IMR-90 (cell line): ENCODE results near the gene ZNRF3.

Source experiments
- CEBPB ChIP-seq: IDR thresholded peaks from 2 replicates; pipeline ENCODE4 v1.6.1; 2012; ENCODE audit warnings: low read depth, low read length, improper control_type of control experiment
- CHD1 ChIP-seq: IDR thresholded peaks from 2 replicates; pipeline ENCODE4 v1.6.1; 2012; ENCODE audit warnings: low read depth, low read length, improper control_type of control experiment
- CTCF ChIP-seq: conservative IDR thresholded peaks from 2 replicates; pipeline ENCODE4 v1.5.1; 2012; ENCODE audit warnings: mild to moderate bottlenecking, low read depth, low read length, improper control_type of control experiment
- MAZ ChIP-seq: IDR thresholded peaks from 2 replicates; pipeline ENCODE4 v1.6.1; 2012; ENCODE audit warnings: low read depth, mild to moderate bottlenecking, low read length, improper control_type of control experiment, moderate library complexity, borderline replicate concordance
- POLR2A ChIP-seq: IDR thresholded peaks from 2 replicates; pipeline ENCODE4 v1.6.1; 2012; ENCODE audit warnings: mild to moderate bottlenecking, low read depth, low read length
- RAD21 ChIP-seq: IDR thresholded peaks from 2 replicates; pipeline ENCODE4 v1.6.1; 2012; ENCODE audit warnings: low read length, improper control_type of control experiment
- RCOR1 ChIP-seq: IDR thresholded peaks from 2 replicates; pipeline ENCODE4 v1.6.1; 2012; ENCODE audit warnings: mild to moderate bottlenecking, low read length, improper control_type of control experiment; ENCODE audit not compliant: insufficient replicate concordance
- SMC3 ChIP-seq: fragments of 150-350 bp; IDR thresholded peaks from 2 replicates; pipeline ENCODE4 v1.6.1; 2016; ENCODE audit warnings: low read depth, mild to moderate bottlenecking, antibody characterized with exemption, low read length, moderate library complexity

GRCh38 chr22:28988457-28988856 lies 105.1 kb downstream of the ZNRF3 start:
- TF ChIP-seq CTCF = no peak
- TF ChIP-seq MAZ = no peak
- no peak for TF ChIP-seq POLR2A
- no peak for TF ChIP-seq RAD21
- TF ChIP-seq CEBPB = no peak
- no peak for TF ChIP-seq SMC3
- TF ChIP-seq CHD1 = no peak
- TF ChIP-seq RCOR1 = no peak
